ENCODE data around the gene PLA2G4A.
A peak's percentile ranks its signal among the peaks of the same experiment; 100 is the strongest.

The PLA2G4A gene

DNA sequence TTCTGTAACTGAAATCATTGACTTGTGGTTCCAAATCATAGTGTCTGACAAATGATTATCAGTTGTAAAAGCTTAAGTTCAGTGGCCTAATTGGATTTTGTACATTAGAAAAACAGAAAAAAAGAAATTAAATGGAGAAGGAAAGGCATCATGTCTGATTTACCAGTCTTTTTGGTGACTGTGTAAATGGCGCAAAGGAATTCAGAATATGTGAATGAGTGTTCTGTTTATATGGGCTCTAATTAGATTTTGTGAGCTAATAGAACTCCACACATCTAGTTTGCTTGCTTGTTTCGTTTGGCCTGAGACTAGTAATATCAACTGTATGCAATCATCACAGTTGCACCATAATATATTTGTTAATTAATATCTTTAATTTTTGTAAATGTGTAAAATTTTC is 151.7 kb downstream of the PLA2G4A start:
- H3K4me1 ChIP-seq (ENCODE audit: control insufficient read depth in 1 of 2, insufficient read depth in 2 of 2, low read length in 2 of 2), result peaks cover 5 to 22% of the 10 kb centered on the region in 2 donors
- no peaks in the 10 kb centered on the region for H3K9me3 ChIP-seq (ENCODE audit: control insufficient read depth in 1 of 2, low read length in 2 of 2)
- H3K4me3 ChIP-seq (ENCODE audit: low read depth in 1 of 2, low read length in 2 of 2), result no peak overlapping the region
- peak overlapping the region; percentile 49 for H3K27ac ChIP-seq (ENCODE audit: low read length)
- H3K27me3 ChIP-seq (ENCODE audit: low read depth, low read length), result no peaks in the 10 kb centered on the region
- no peaks in the 10 kb centered on the region for H3K36me3 ChIP-seq (ENCODE audit: control insufficient read depth in 1 of 2, insufficient read depth in 2 of 2, low read length in 2 of 2)

GRCh38 chr1:186982116-186982515 is 153.4 kb downstream of the PLA2G4A start:
- H3K27me3 ChIP-seq (ENCODE audit: low read depth, low read length), result no peaks in the 10 kb centered on the region
- H3K27ac ChIP-seq (ENCODE audit: low read length), result peak overlapping the region; percentile 72
- no peak overlapping the region for H3K4me3 ChIP-seq (ENCODE audit: low read depth in 1 of 2, low read length in 2 of 2)

DNA sequence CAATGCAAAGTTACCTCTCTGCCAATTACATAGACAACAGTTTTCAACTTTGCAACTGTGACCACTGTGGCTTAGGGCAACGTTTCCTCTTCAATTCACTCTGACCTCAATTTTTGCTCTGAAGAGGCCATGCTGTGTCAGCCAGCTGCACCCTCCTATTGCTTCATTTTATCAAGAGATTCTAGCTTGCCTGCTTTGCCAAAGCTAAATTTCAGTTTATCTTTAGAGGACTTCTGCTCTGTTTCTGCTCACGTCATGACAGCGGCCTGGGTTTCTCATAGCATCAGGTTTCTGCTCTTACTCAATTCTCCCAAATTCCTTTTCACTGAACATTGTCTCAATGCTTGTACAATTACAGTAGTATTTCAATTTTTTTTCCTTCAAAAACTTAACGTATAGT is 154.6 kb downstream of the PLA2G4A start:
- H3K4me3 ChIP-seq (ENCODE audit: low read depth in 1 of 2, low read length in 2 of 2), result no peak overlapping the region

More at GRCh38 chr1:186982116-186982515, 153.4 kb downstream of the PLA2G4A start:
- Histone ChIP-seq H3K36me3 (ENCODE audit: control insufficient read depth in 1 of 2, insufficient read depth in 2 of 2, low read length in 2 of 2) (no peaks in the 10 kb centered on the region), H3K9me3 (ENCODE audit: control insufficient read depth in 1 of 2, low read length in 2 of 2) (no peaks in the 10 kb centered on the region), H3K4me1 (ENCODE audit: control insufficient read depth in 1 of 2, insufficient read depth in 2 of 2, low read length in 2 of 2) (peaks cover 5 to 22% of the 10 kb centered on the region in 2 donors)

GRCh38 chr1:186984959-186985358 is 156.2 kb downstream of the PLA2G4A start:
- Histone ChIP-seq H3K36me3 (ENCODE audit: control insufficient read depth in 1 of 2, insufficient read depth in 2 of 2, low read length in 2 of 2) (peaks cover 0 to 5% of the 10 kb centered on the region in 2 donors), H3K4me3 (ENCODE audit: low read depth in 1 of 2, low read length in 2 of 2) (no peak overlapping the region), H3K27ac (ENCODE audit: low read length) (peak overlapping the region; percentile 84), H3K27me3 (ENCODE audit: low read depth, low read length) (no peaks in the 10 kb centered on the region), H3K9me3 (ENCODE audit: control insufficient read depth in 1 of 2, low read length in 2 of 2) (no peaks in the 10 kb centered on the region), H3K4me1 (ENCODE audit: control insufficient read depth in 1 of 2, insufficient read depth in 2 of 2, low read length in 2 of 2) (peaks cover 5 to 17% of the 10 kb centered on the region in 2 donors)

More for the DNA sequence above, 154.6 kb downstream of the PLA2G4A start:
- no peaks in the 10 kb centered on the region for H3K9me3 ChIP-seq (ENCODE audit: control insufficient read depth in 1 of 2, low read length in 2 of 2)
- H3K4me1 ChIP-seq (ENCODE audit: control insufficient read depth in 1 of 2, insufficient read depth in 2 of 2, low read length in 2 of 2), result peaks cover 5 to 18% of the 10 kb centered on the region in 2 donors
- H3K27ac ChIP-seq (ENCODE audit: low read length), result peak overlapping the region; percentile 84
- H3K36me3 ChIP-seq (ENCODE audit: control insufficient read depth in 1 of 2, insufficient read depth in 2 of 2, low read length in 2 of 2), result no peaks in the 10 kb centered on the region
- no peaks in the 10 kb centered on the region for H3K27me3 ChIP-seq (ENCODE audit: low read depth, low read length)

DNA sequence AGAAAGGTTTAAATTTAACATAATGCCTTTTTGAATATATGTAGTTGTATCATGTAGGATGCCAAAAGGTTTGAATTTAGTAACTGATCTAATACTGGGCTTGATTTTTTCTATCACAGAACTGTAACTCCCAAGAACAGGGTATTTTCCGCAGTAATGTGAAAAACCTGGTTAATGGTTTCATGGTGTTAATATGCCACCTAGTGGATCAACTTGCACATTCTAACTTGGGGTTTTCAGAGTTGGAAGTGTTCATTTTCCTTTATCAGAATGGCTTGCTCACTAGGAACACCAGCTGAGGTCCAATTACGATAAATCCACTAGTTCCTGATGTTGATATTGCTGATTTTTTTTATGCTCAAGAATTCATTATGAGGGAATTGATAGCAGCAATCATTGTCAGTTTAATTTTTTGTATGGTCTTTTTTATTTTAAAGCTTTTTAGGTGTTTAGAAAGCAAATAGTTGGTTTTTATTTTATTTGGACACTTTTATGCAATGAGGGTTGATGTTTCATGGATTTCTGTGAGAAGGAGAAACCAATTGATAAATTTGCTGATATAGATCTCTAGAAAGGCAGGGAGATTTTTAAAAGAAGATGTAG is 157.2 kb downstream of the PLA2G4A start:
- H3K9me3 ChIP-seq (ENCODE audit: control insufficient read depth in 1 of 2, low read length in 2 of 2), result no peaks in the 10 kb centered on the region
- peaks cover 5 to 17% of the 10 kb centered on the region in 2 donors for H3K4me1 ChIP-seq (ENCODE audit: control insufficient read depth in 1 of 2, insufficient read depth in 2 of 2, low read length in 2 of 2)
- H3K36me3 ChIP-seq (ENCODE audit: control insufficient read depth in 1 of 2, insufficient read depth in 2 of 2, low read length in 2 of 2), result peaks cover 0 to 7% of the 10 kb centered on the region in 2 donors
- peak overlapping the region; percentile 67 for H3K27ac ChIP-seq (ENCODE audit: low read length)
- H3K4me3 ChIP-seq (ENCODE audit: low read depth in 1 of 2, low read length in 2 of 2), result no peak overlapping the region
- H3K27me3 ChIP-seq (ENCODE audit: low read depth, low read length), result no peaks in the 10 kb centered on the region

- no peaks in the 10 kb centered on the region for H3K9me3 ChIP-seq (ENCODE audit: control insufficient read depth in 1 of 2, low read length in 2 of 2)
- H3K4me1 ChIP-seq (ENCODE audit: control insufficient read depth in 1 of 2, insufficient read depth in 2 of 2, low read length in 2 of 2), result peaks cover 4 to 17% of the 10 kb centered on the region in 2 donors
- H3K4me3 ChIP-seq (ENCODE audit: low read depth in 1 of 2, low read length in 2 of 2), result no peak overlapping the region
- no peak overlapping the region for H3K27ac ChIP-seq (ENCODE audit: low read length)
- no peaks in the 10 kb centered on the region for H3K27me3 ChIP-seq (ENCODE audit: low read depth, low read length)
- H3K36me3 ChIP-seq (ENCODE audit: control insufficient read depth in 1 of 2, insufficient read depth in 2 of 2, low read length in 2 of 2), result peaks cover 0 to 7% of the 10 kb centered on the region in 2 donors
Observed at GRCh38 chr1:186987065-186987464, 158.3 kb downstream of the PLA2G4A start.

DNA sequence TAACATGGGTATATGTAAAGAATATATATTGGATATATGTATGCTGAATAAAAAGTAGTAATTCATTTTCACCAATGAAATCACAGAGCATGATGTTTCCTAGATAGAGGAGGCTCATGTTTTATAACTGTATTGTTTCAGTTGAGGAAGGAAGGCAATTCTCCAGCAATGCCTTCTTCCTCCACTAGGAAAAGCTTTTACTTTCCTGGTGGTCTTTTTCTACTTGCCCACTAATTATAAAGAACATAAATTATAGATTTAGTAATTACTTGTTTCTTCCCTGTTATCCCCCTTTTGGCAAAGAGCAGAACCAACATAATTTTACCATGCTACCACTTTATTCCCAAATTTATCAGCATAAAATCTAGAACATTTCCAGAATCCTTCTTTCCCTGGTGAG is 159.0 kb downstream of the PLA2G4A start:
- H3K27ac ChIP-seq (ENCODE audit: low read length), result no peak overlapping the region
- H3K4me3 ChIP-seq (ENCODE audit: low read depth in 1 of 2, low read length in 2 of 2), result no peak overlapping the region
- H3K27me3 ChIP-seq (ENCODE audit: low read depth, low read length), result no peaks in the 10 kb centered on the region
- H3K9me3 ChIP-seq (ENCODE audit: control insufficient read depth in 1 of 2, low read length in 2 of 2), result no peaks in the 10 kb centered on the region
- H3K36me3 ChIP-seq (ENCODE audit: control insufficient read depth in 1 of 2, insufficient read depth in 2 of 2, low read length in 2 of 2), result peaks cover 0 to 7% of the 10 kb centered on the region in 2 donors
- peaks cover 0 to 14% of the 10 kb centered on the region in 2 donors for H3K4me1 ChIP-seq (ENCODE audit: control insufficient read depth in 1 of 2, insufficient read depth in 2 of 2, low read length in 2 of 2)

DNA sequence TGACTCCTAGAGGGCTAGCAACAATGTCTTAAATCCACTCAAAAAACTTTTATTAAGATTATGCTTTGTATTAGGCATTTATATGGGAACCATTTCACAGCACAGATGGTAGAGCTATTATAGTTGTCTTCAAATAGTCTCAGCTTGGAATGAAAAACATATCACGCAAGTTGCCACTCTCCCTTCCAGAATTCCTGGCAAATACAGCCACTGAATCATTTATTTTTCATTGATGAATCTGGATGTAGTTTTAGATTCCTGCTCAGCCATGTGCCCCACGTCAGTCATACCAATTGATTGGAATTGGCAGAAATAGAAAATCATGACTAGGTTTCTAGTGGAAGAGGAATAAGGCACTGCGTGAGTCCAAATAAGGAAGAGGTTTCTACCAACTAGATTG is 165.2 kb downstream of the PLA2G4A start:
- Histone ChIP-seq H3K9me3 (ENCODE audit: control insufficient read depth in 1 of 2, low read length in 2 of 2) (no peaks in the 10 kb centered on the region), H3K27ac (ENCODE audit: low read length) (no peak overlapping the region), H3K4me1 (ENCODE audit: control insufficient read depth in 1 of 2, insufficient read depth in 2 of 2, low read length in 2 of 2) (no peaks in the 10 kb centered on the region), H3K27me3 (ENCODE audit: low read depth, low read length) (no peaks in the 10 kb centered on the region), H3K4me3 (ENCODE audit: low read depth in 1 of 2, low read length in 2 of 2) (no peak overlapping the region), H3K36me3 (ENCODE audit: control insufficient read depth in 1 of 2, insufficient read depth in 2 of 2, low read length in 2 of 2) (peaks cover 0 to 7% of the 10 kb centered on the region in 2 donors)

DNA sequence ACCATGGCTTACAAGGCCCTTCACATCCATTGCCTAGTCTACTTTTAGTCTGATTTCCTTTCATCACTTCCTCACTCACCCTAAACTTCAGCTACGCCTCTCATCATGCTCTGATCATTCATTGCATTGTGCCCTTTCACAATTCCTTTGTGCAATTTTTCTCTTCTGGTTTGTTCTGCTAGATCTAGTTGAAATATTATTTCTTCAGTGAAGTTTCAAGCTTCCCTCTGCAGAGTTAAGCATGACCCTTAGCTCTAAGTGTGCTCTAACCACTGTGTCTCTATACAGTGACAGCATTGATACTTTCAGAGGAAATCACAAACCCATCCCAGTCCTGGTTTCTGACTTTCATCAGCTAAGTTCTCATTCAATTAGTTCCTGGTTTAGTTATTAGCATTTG is 166.1 kb downstream of the PLA2G4A start:
- Histone ChIP-seq H3K27ac (ENCODE audit: low read length) (no peak overlapping the region), H3K27me3 (ENCODE audit: low read depth, low read length) (no peaks in the 10 kb centered on the region), H3K4me3 (ENCODE audit: low read depth in 1 of 2, low read length in 2 of 2) (no peak overlapping the region), H3K4me1 (ENCODE audit: control insufficient read depth in 1 of 2, insufficient read depth in 2 of 2, low read length in 2 of 2) (no peaks in the 10 kb centered on the region), H3K36me3 (ENCODE audit: control insufficient read depth in 1 of 2, insufficient read depth in 2 of 2, low read length in 2 of 2) (peaks cover 0 to 3% of the 10 kb centered on the region in 2 donors), H3K9me3 (ENCODE audit: control insufficient read depth in 1 of 2, low read length in 2 of 2) (no peaks in the 10 kb centered on the region)

DNA sequence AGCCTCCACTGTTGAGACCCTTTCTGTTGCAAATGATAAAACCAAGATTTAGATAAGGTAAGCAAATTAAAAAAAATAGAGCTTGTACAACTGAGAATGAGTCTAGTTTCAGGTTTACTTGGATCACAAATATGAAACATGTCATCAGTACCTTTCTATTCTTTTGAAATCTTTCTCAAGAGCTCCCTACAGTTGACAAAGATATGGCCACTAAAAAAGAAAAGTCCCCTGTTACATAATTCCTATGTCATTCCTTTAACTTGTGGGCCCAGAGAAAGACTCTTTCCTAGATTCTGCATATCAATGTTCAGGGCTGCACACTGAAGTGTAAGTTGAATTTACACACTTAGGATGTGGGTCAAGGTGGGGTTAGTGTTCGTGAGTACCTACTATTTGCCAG is 168.1 kb downstream of the PLA2G4A start:
- no peaks in the 10 kb centered on the region for H3K27me3 ChIP-seq (ENCODE audit: low read depth, low read length)
- H3K4me1 ChIP-seq (ENCODE audit: control insufficient read depth in 1 of 2, insufficient read depth in 2 of 2, low read length in 2 of 2), result no peaks in the 10 kb centered on the region
- no peaks in the 10 kb centered on the region for H3K36me3 ChIP-seq (ENCODE audit: control insufficient read depth in 1 of 2, insufficient read depth in 2 of 2, low read length in 2 of 2)
- H3K27ac ChIP-seq (ENCODE audit: low read length), result no peak overlapping the region
- H3K4me3 ChIP-seq (ENCODE audit: low read depth in 1 of 2, low read length in 2 of 2), result no peak overlapping the region
- no peaks in the 10 kb centered on the region for H3K9me3 ChIP-seq (ENCODE audit: control insufficient read depth in 1 of 2, low read length in 2 of 2)

DNA sequence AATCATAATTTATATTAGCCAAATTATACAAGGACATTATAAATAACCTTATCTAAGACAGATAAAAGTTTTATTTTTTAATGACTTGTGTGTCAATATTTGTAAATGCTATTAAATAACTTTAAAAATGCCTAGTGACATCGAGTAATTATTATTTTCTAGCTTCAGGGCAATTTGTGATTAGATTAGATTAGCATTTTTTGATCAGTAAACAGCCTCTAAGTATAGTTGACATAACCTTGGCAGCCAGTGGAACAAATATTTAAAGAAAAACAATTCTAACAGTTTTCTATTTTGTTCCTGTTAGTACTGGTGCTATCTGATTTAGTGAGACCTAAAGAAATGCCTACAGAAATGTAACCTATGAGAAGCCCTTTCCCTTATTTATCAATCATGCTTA is 169.1 kb downstream of the PLA2G4A start:
- Histone ChIP-seq H3K9me3 (ENCODE audit: control insufficient read depth in 1 of 2, low read length in 2 of 2) (no peaks in the 10 kb centered on the region), H3K4me1 (ENCODE audit: control insufficient read depth in 1 of 2, insufficient read depth in 2 of 2, low read length in 2 of 2) (no peaks in the 10 kb centered on the region), H3K4me3 (ENCODE audit: low read depth in 1 of 2, low read length in 2 of 2) (no peak overlapping the region), H3K27ac (ENCODE audit: low read length) (no peak overlapping the region), H3K27me3 (ENCODE audit: low read depth, low read length) (no peaks in the 10 kb centered on the region), H3K36me3 (ENCODE audit: control insufficient read depth in 1 of 2, insufficient read depth in 2 of 2, low read length in 2 of 2) (no peaks in the 10 kb centered on the region)

DNA sequence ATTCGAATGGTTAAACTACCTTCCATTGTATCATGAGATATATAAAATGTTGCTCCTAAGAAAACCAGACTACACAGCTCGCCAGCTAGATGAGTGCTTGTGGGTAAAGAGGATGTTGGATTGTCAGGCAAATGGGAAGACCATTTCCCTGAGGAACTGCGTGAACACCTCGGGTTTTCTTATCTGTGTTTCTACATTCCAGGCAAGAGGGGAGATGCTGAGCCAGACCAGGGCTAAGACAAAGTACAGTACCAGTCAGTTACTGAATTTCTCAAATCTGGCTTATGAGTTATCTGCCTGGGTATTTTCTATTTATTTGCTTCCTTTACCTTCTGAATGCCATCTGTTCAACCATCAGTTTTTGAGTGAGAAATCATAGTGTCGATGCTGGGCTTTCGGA is 170.8 kb downstream of the PLA2G4A start:
- Histone ChIP-seq H3K27me3 (ENCODE audit: low read depth, low read length) (no peaks in the 10 kb centered on the region), H3K4me1 (ENCODE audit: control insufficient read depth in 1 of 2, insufficient read depth in 2 of 2, low read length in 2 of 2) (no peaks in the 10 kb centered on the region), H3K9me3 (ENCODE audit: control insufficient read depth in 1 of 2, low read length in 2 of 2) (no peaks in the 10 kb centered on the region), H3K4me3 (ENCODE audit: low read depth in 1 of 2, low read length in 2 of 2) (no peak overlapping the region), H3K27ac (ENCODE audit: low read length) (no peak overlapping the region), H3K36me3 (ENCODE audit: control insufficient read depth in 1 of 2, insufficient read depth in 2 of 2, low read length in 2 of 2) (no peaks in the 10 kb centered on the region)

Data from muscle layer of duodenum (tissue), 2 donors.